ENCODE data around the gene ABHD17A.

The ABHD17A gene

GRCh38 chr19:1843116-1843515 lies 42.2 kb downstream of the ABHD17A start:
- Histone ChIP-seq H3K4me3 (ENCODE audit: low read length) (no peak overlapping the region), H3K9ac (ENCODE audit: low read length) (no peak overlapping the region)

GRCh38 chr19:1841209-1841924 lies 43.9 kb downstream of the ABHD17A start:
- H3K36me3 ChIP-seq (ENCODE audit: control insufficient read depth, insufficient read depth, low read length), result no peaks in the 10 kb centered on the region
- no peak overlapping the region for H3K9ac ChIP-seq (ENCODE audit: low read length)
- no peaks in the 10 kb centered on the region for H3K27me3 ChIP-seq (ENCODE audit: control insufficient read depth, insufficient read depth, low read length)
- H3K27ac ChIP-seq (ENCODE audit: low read depth, low read length), result no peak overlapping the region
- peak overlapping the region; percentile 12 for H3K4me3 ChIP-seq (ENCODE audit: low read length)
- H3K4me1 ChIP-seq (ENCODE audit: control insufficient read depth, insufficient read depth, low read length), result no peaks in the 10 kb centered on the region

More at GRCh38 chr19:1843116-1843515, 42.2 kb downstream of the ABHD17A start:
- no peaks in the 10 kb centered on the region for H3K27me3 ChIP-seq (ENCODE audit: control insufficient read depth, insufficient read depth, low read length)
- no peak overlapping the region for H3K27ac ChIP-seq (ENCODE audit: low read depth, low read length)
- peaks cover 11% of the 10 kb centered on the region for H3K4me1 ChIP-seq (ENCODE audit: control insufficient read depth, insufficient read depth, low read length)
- H3K36me3 ChIP-seq (ENCODE audit: control insufficient read depth, insufficient read depth, low read length), result no peaks in the 10 kb centered on the region

- no peaks in the 10 kb centered on the region for H3K36me3 ChIP-seq (ENCODE audit: control insufficient read depth, insufficient read depth, low read length)
- peak overlapping the region; percentile 3 for H3K4me3 ChIP-seq (ENCODE audit: low read length)
- no peaks in the 10 kb centered on the region for H3K27me3 ChIP-seq (ENCODE audit: control insufficient read depth, insufficient read depth, low read length)
- H3K27ac ChIP-seq (ENCODE audit: low read depth, low read length), result no peak overlapping the region
- no peak overlapping the region for H3K9ac ChIP-seq (ENCODE audit: low read length)
- no peaks in the 10 kb centered on the region for H3K4me1 ChIP-seq (ENCODE audit: control insufficient read depth, insufficient read depth, low read length)
These were observed 44.7 kb downstream of the ABHD17A start for GRCh38 chr19:1840541-1841115.

- Histone ChIP-seq H3K4me3 (ENCODE audit: low read length) (peak overlapping the region; percentile 8), H3K9ac (ENCODE audit: low read length) (no peak overlapping the region), H3K36me3 (ENCODE audit: control insufficient read depth, insufficient read depth, low read length) (no peaks in the 10 kb centered on the region), H3K4me1 (ENCODE audit: control insufficient read depth, insufficient read depth, low read length) (no peaks in the 10 kb centered on the region), H3K27me3 (ENCODE audit: control insufficient read depth, insufficient read depth, low read length) (no peaks in the 10 kb centered on the region), H3K27ac (ENCODE audit: low read depth, low read length) (no peak overlapping the region)
These were observed 45.4 kb downstream of the ABHD17A start for GRCh38 chr19:1839658-1840540.

- Histone ChIP-seq H3K9ac (ENCODE audit: low read length) (no peak overlapping the region), H3K4me3 (ENCODE audit: low read length) (peak overlapping the region; percentile 32), H3K4me1 (ENCODE audit: control insufficient read depth, insufficient read depth, low read length) (no peaks in the 10 kb centered on the region), H3K27ac (ENCODE audit: low read depth, low read length) (peak overlapping the region; percentile 24), H3K36me3 (ENCODE audit: control insufficient read depth, insufficient read depth, low read length) (no peaks in the 10 kb centered on the region), H3K27me3 (ENCODE audit: control insufficient read depth, insufficient read depth, low read length) (no peaks in the 10 kb centered on the region)
These were observed 47.6 kb downstream of the ABHD17A start for GRCh38 chr19:1837625-1838105.

GRCh38 chr19:1837222-1837565 lies 48.1 kb downstream of the ABHD17A start:
- peaks cover under 1% of the 10 kb centered on the region for H3K36me3 ChIP-seq (ENCODE audit: control insufficient read depth, insufficient read depth, low read length)
- no peak overlapping the region for H3K4me3 ChIP-seq (ENCODE audit: low read length)

GRCh38 chr19:1836458-1837221 lies 48.7 kb downstream of the ABHD17A start:
- Histone ChIP-seq H3K4me3 (ENCODE audit: low read length) (no peak overlapping the region), H3K36me3 (ENCODE audit: control insufficient read depth, insufficient read depth, low read length) (peaks cover 3% of the 10 kb centered on the region), H3K27me3 (ENCODE audit: control insufficient read depth, insufficient read depth, low read length) (no peaks in the 10 kb centered on the region), H3K27ac (ENCODE audit: low read depth, low read length) (no peak overlapping the region), H3K9ac (ENCODE audit: low read length) (no peak overlapping the region), H3K4me1 (ENCODE audit: control insufficient read depth, insufficient read depth, low read length) (no peaks in the 10 kb centered on the region)

More at GRCh38 chr19:1837222-1837565, 48.1 kb downstream of the ABHD17A start:
- Histone ChIP-seq H3K27ac (ENCODE audit: low read depth, low read length) (no peak overlapping the region), H3K4me1 (ENCODE audit: control insufficient read depth, insufficient read depth, low read length) (no peaks in the 10 kb centered on the region), H3K9ac (ENCODE audit: low read length) (no peak overlapping the region), H3K27me3 (ENCODE audit: control insufficient read depth, insufficient read depth, low read length) (no peaks in the 10 kb centered on the region)

GRCh38 chr19:1833540-1833939 lies 51.8 kb downstream of the ABHD17A start:
- Histone ChIP-seq H3K9ac (ENCODE audit: low read length) (no peak overlapping the region), H3K27ac (ENCODE audit: low read depth, low read length) (no peak overlapping the region), H3K4me3 (ENCODE audit: low read length) (no peak overlapping the region)

GRCh38 chr19:1832046-1832663 lies 53.1 kb downstream of the ABHD17A start:
- no peaks in the 10 kb centered on the region for H3K4me1 ChIP-seq (ENCODE audit: control insufficient read depth, insufficient read depth, low read length)
- no peaks in the 10 kb centered on the region for H3K27me3 ChIP-seq (ENCODE audit: control insufficient read depth, insufficient read depth, low read length)
- H3K36me3 ChIP-seq (ENCODE audit: control insufficient read depth, insufficient read depth, low read length), result peaks cover 3% of the 10 kb centered on the region
- no peak overlapping the region for H3K27ac ChIP-seq (ENCODE audit: low read depth, low read length)
- H3K9ac ChIP-seq (ENCODE audit: low read length), result no peak overlapping the region
- no peak overlapping the region for H3K4me3 ChIP-seq (ENCODE audit: low read length)

More at GRCh38 chr19:1833540-1833939, 51.8 kb downstream of the ABHD17A start:
- Histone ChIP-seq H3K36me3 (ENCODE audit: control insufficient read depth, insufficient read depth, low read length) (peaks cover 3% of the 10 kb centered on the region), H3K27me3 (ENCODE audit: control insufficient read depth, insufficient read depth, low read length) (no peaks in the 10 kb centered on the region), H3K4me1 (ENCODE audit: control insufficient read depth, insufficient read depth, low read length) (no peaks in the 10 kb centered on the region)

- H3K9ac ChIP-seq (ENCODE audit: low read length), result no peak overlapping the region
- no peaks in the 10 kb centered on the region for H3K27me3 ChIP-seq (ENCODE audit: control insufficient read depth, insufficient read depth, low read length)
These were observed 54.3 kb downstream of the ABHD17A start for GRCh38 chr19:1830978-1831377.

GRCh38 chr19:1830568-1830967 lies 54.7 kb downstream of the ABHD17A start:
- Histone ChIP-seq H3K9ac (ENCODE audit: low read length) (no peak overlapping the region), H3K27me3 (ENCODE audit: control insufficient read depth, insufficient read depth, low read length) (no peaks in the 10 kb centered on the region), H3K36me3 (ENCODE audit: control insufficient read depth, insufficient read depth, low read length) (peaks cover 3% of the 10 kb centered on the region), H3K4me1 (ENCODE audit: control insufficient read depth, insufficient read depth, low read length) (no peaks in the 10 kb centered on the region), H3K4me3 (ENCODE audit: low read length) (no peak overlapping the region), H3K27ac (ENCODE audit: low read depth, low read length) (no peak overlapping the region)

More at GRCh38 chr19:1830978-1831377, 54.3 kb downstream of the ABHD17A start:
- Histone ChIP-seq H3K27ac (ENCODE audit: low read depth, low read length) (no peak overlapping the region), H3K4me1 (ENCODE audit: control insufficient read depth, insufficient read depth, low read length) (no peaks in the 10 kb centered on the region), H3K36me3 (ENCODE audit: control insufficient read depth, insufficient read depth, low read length) (peaks cover 3% of the 10 kb centered on the region), H3K4me3 (ENCODE audit: low read length) (no peak overlapping the region)

Data from rectal smooth muscle tissue (tissue), 1 donor.